Measurements from ENCODE around the gene REXO4.

Gene REXO4

GRCh38 chr9:133448487-133448972 is 30.7 kb upstream of the REXO4 start:
- no peak overlapping the region for H3K9ac ChIP-seq (ENCODE audit: low read length)
- H3K27me3 ChIP-seq (replicated peaks; ENCODE audit: control insufficient read depth, insufficient read depth, low read length): no peaks in the 10 kb centered on the region
- no peaks in the 10 kb centered on the region for H3K4me1 ChIP-seq (ENCODE audit: control insufficient read depth, insufficient read depth, low read length)
- no peaks in the 10 kb centered on the region for H3K36me3 ChIP-seq (ENCODE audit: control insufficient read depth, insufficient read depth, low read length, severe bottlenecking)
- no peaks in the 10 kb centered on the region for H3K9me3 ChIP-seq (ENCODE audit: control insufficient read depth, low read length)
- no peak for DNase-seq (ENCODE audit: low read depth)
- no peak overlapping the region for H3K4me3 ChIP-seq (ENCODE audit: low read length)

- DNase-seq (ENCODE audit: low read depth): no peak
- Histone ChIP-seq H3K36me3 (ENCODE audit: control insufficient read depth, insufficient read depth, low read length, severe bottlenecking) (no peaks in the 10 kb centered on the region), H3K9me3 (ENCODE audit: control insufficient read depth, low read length) (no peaks in the 10 kb centered on the region), H3K9ac (ENCODE audit: low read length) (no peak overlapping the region), H3K27me3 (replicated peaks; ENCODE audit: control insufficient read depth, insufficient read depth, low read length) (no peaks in the 10 kb centered on the region), H3K4me3 (ENCODE audit: low read length) (no peak overlapping the region), H3K4me1 (ENCODE audit: control insufficient read depth, insufficient read depth, low read length) (no peaks in the 10 kb centered on the region)
Measured at GRCh38 chr9:133445293-133445969, 27.6 kb upstream of the REXO4 start.

DNA sequence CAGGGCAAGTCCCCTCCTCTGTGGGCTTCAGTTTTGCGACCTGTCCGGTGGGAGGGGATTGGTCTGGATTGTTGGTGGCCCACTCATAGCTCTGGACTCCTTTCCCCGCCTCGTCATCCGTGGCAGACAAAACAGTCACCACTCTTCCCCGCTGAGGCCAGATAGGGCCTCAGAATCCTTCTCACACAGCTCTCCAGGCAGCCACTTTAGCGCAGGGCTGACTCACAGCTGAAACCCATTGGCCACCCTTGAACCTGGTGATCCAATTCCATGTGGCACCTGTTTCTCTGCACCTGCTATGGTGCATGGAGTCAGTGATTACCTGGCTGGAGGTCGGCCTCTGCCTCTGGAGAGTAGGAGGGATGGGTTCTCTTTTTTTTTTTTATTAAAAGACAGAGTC is 26.2 kb upstream of the REXO4 start:
- H3K4me1 ChIP-seq (ENCODE audit: control insufficient read depth, insufficient read depth, low read length): no peaks in the 10 kb centered on the region
- no peaks in the 10 kb centered on the region for H3K36me3 ChIP-seq (ENCODE audit: control insufficient read depth, insufficient read depth, low read length, severe bottlenecking)
- H3K27me3 ChIP-seq (replicated peaks; ENCODE audit: control insufficient read depth, insufficient read depth, low read length): no peaks in the 10 kb centered on the region
- no peak overlapping the region for H3K9ac ChIP-seq (ENCODE audit: low read length)
- no peaks in the 10 kb centered on the region for H3K9me3 ChIP-seq (ENCODE audit: control insufficient read depth, low read length)
- no peak overlapping the region for H3K4me3 ChIP-seq (ENCODE audit: low read length)
- no peak for DNase-seq (ENCODE audit: low read depth)

DNA sequence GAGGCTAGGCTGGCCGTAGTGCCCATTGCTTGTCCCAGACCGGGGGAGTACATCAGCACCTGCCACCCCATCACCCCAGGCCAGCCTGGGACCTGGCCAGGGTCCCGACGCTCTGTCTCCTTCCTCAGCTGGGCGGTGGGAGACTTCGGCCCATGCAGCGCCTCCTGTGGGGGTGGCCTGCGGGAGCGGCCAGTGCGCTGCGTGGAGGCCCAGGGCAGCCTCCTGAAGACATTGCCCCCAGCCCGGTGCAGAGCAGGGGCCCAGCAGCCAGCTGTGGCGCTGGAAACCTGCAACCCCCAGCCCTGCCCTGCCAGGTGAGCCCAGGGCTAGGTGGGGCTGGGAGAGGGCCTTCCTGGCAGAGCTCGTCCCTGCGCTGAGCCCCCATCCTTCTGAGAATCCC is 25.4 kb upstream of the REXO4 start:
- no peaks in the 10 kb centered on the region for H3K4me1 ChIP-seq (ENCODE audit: control insufficient read depth, insufficient read depth, low read length)
- no peaks in the 10 kb centered on the region for H3K27me3 ChIP-seq (replicated peaks; ENCODE audit: control insufficient read depth, insufficient read depth, low read length)
- no peaks in the 10 kb centered on the region for H3K36me3 ChIP-seq (ENCODE audit: control insufficient read depth, insufficient read depth, low read length, severe bottlenecking)
- no peaks in the 10 kb centered on the region for H3K9me3 ChIP-seq (ENCODE audit: control insufficient read depth, low read length)
- no peak overlapping the region for H3K4me3 ChIP-seq (ENCODE audit: low read length)
- H3K9ac ChIP-seq (ENCODE audit: low read length): no peak overlapping the region
- DNase-seq (ENCODE audit: low read depth): no peak

DNA sequence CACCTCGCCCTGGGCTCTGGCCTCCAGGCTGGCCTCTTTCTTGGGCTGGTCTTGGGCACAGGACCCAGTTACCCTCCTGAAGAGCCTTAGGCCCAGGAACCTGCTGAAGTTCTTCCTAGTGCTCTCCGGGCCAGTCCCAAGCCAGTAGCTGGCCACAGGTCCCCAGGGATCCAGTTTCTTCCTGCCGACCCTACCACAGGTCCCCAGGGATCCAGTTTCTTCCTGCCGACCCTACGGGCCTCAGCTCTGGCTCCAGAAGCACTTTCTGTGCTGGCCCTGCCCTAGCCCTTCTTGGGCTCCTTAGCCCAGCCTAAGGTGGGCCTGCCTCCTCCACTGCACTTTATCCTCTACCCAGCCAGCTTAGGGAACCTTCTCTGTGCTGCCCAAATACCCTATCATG is 23.8 kb upstream of the REXO4 start:
- no peak overlapping the region for H3K4me3 ChIP-seq (ENCODE audit: low read length)
- no peaks in the 10 kb centered on the region for H3K36me3 ChIP-seq (ENCODE audit: control insufficient read depth, insufficient read depth, low read length, severe bottlenecking)
- H3K9me3 ChIP-seq (ENCODE audit: control insufficient read depth, low read length): no peaks in the 10 kb centered on the region
- H3K4me1 ChIP-seq (ENCODE audit: control insufficient read depth, insufficient read depth, low read length): no peaks in the 10 kb centered on the region
- DNase-seq (ENCODE audit: low read depth): no peak
- no peaks in the 10 kb centered on the region for H3K27me3 ChIP-seq (replicated peaks; ENCODE audit: control insufficient read depth, insufficient read depth, low read length)
- H3K9ac ChIP-seq (ENCODE audit: low read length): no peak overlapping the region

DNA sequence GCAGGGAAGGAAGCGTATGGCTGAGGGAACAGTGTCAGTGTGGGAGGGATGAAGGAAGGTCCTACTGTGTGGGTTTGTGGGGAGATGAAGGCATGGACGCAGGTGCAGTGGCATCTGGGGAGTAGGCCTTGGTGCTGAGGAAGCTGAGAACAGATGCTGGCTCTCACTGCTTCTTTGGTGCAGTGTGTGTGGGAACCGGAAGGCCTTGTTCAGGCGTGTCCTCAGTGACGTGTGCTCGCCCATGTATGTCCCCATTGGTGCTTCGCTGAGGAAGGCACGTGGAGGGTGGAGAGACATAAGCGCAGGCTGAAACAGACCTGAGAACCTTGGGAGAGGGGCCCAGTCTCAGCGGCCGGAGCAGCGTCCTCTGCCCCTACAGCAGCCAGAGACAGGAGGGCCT is 23.1 kb upstream of the REXO4 start:
- Histone ChIP-seq H3K4me3 (ENCODE audit: low read length) (no peak overlapping the region), H3K9ac (ENCODE audit: low read length) (no peak overlapping the region), H3K9me3 (ENCODE audit: control insufficient read depth, low read length) (no peaks in the 10 kb centered on the region), H3K4me1 (ENCODE audit: control insufficient read depth, insufficient read depth, low read length) (no peaks in the 10 kb centered on the region), H3K27me3 (replicated peaks; ENCODE audit: control insufficient read depth, insufficient read depth, low read length) (no peaks in the 10 kb centered on the region), H3K36me3 (ENCODE audit: control insufficient read depth, insufficient read depth, low read length, severe bottlenecking) (no peaks in the 10 kb centered on the region)
- DNase-seq (ENCODE audit: low read depth): no peak

DNA sequence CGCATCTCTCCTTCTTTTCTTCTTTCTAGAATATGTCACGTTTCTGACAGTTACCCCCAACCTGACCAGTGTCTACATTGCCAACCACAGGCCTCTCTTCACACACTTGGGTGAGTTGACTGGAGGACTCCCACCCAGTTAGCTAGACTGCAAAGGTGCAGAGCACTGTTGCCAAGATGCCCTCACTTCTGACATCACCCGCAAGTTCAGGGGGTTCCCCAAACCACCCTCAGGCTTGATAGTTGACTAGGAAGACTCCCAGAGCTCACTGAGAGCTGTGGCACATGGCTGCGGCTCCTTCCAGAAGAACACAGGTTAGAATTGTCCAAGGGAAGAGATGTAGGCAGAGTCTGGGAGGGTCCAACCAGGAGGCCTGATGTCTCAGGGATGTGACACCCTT is 21.5 kb upstream of the REXO4 start:
- no peak for DNase-seq (ENCODE audit: low read depth)
- no peaks in the 10 kb centered on the region for H3K9me3 ChIP-seq (ENCODE audit: control insufficient read depth, low read length)
- H3K9ac ChIP-seq (ENCODE audit: low read length): no peak overlapping the region
- H3K4me3 ChIP-seq (ENCODE audit: low read length): no peak overlapping the region
- no peaks in the 10 kb centered on the region for H3K27me3 ChIP-seq (replicated peaks; ENCODE audit: control insufficient read depth, insufficient read depth, low read length)
- peaks cover 4% of the 10 kb centered on the region for H3K4me1 ChIP-seq (ENCODE audit: control insufficient read depth, insufficient read depth, low read length)
- H3K36me3 ChIP-seq (ENCODE audit: control insufficient read depth, insufficient read depth, low read length, severe bottlenecking): no peaks in the 10 kb centered on the region

GRCh38 chr9:133437753-133438531 is 20.1 kb upstream of the REXO4 start:
- Histone ChIP-seq H3K27me3 (replicated peaks; ENCODE audit: control insufficient read depth, insufficient read depth, low read length) (no peaks in the 10 kb centered on the region), H3K36me3 (ENCODE audit: control insufficient read depth, insufficient read depth, low read length, severe bottlenecking) (no peaks in the 10 kb centered on the region), H3K4me1 (ENCODE audit: control insufficient read depth, insufficient read depth, low read length) (peaks cover 4% of the 10 kb centered on the region), H3K4me3 (ENCODE audit: low read length) (no peak overlapping the region), H3K9ac (ENCODE audit: low read length) (no peak overlapping the region), H3K9me3 (ENCODE audit: control insufficient read depth, low read length) (no peaks in the 10 kb centered on the region)
- no peak for DNase-seq (ENCODE audit: low read depth)

DNA sequence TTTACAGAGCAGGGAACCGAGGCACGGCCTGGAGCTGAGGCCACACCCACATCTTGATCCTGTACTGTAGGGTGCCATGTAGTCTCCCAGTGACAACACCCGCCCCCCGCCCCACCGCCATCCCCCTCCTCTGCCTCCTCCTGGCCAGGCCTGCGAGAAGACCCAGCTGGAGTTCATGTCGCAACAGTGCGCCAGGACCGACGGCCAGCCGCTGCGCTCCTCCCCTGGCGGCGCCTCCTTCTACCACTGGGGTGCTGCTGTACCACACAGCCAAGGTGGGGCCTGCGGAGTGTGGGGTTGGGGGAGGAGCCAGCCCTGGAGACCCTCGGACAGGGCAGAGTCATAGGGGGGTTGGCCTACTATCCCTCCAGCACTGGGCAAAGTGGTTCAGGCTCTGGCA is 18.9 kb upstream of the REXO4 start:
- H3K4me1 ChIP-seq (ENCODE audit: control insufficient read depth, insufficient read depth, low read length): peaks cover 4% of the 10 kb centered on the region
- no peak for DNase-seq (ENCODE audit: low read depth)
- H3K27me3 ChIP-seq (replicated peaks; ENCODE audit: control insufficient read depth, insufficient read depth, low read length): no peaks in the 10 kb centered on the region
- no peaks in the 10 kb centered on the region for H3K9me3 ChIP-seq (ENCODE audit: control insufficient read depth, low read length)
- no peak overlapping the region for H3K4me3 ChIP-seq (ENCODE audit: low read length)
- no peaks in the 10 kb centered on the region for H3K36me3 ChIP-seq (ENCODE audit: control insufficient read depth, insufficient read depth, low read length, severe bottlenecking)
- H3K9ac ChIP-seq (ENCODE audit: low read length): no peak overlapping the region

DNA sequence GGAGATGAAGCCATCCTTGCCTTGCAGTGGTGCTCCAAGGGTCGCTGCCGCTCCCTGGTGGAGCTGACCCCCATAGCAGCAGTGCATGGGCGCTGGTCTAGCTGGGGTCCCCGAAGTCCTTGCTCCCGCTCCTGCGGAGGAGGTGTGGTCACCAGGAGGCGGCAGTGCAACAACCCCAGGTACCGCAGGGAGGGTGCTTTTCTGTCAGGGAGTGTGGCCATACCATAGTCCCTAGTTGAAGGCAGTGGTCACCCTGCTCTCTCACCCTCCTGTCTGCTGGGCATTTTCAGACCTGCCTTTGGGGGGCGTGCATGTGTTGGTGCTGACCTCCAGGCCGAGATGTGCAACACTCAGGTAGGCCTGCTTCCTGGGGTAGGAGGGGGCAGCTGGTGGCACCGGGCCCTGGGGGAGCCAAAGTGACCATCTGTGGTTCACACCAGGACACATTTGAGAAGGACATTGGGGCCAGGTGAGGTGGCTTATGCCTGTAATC is 15.6 kb upstream of the REXO4 start:
- Histone ChIP-seq H3K4me3 (ENCODE audit: low read length) (no peak overlapping the region), H3K27me3 (replicated peaks; ENCODE audit: control insufficient read depth, insufficient read depth, low read length) (no peaks in the 10 kb centered on the region), H3K4me1 (ENCODE audit: control insufficient read depth, insufficient read depth, low read length) (peaks cover 4% of the 10 kb centered on the region), H3K9me3 (ENCODE audit: control insufficient read depth, low read length) (no peaks in the 10 kb centered on the region), H3K36me3 (ENCODE audit: control insufficient read depth, insufficient read depth, low read length, severe bottlenecking) (no peaks in the 10 kb centered on the region), H3K9ac (ENCODE audit: low read length) (no peak overlapping the region)
- DNase-seq (ENCODE audit: low read depth): no peak

GRCh38 chr9:133430244-133430643 is 12.4 kb upstream of the REXO4 start:
- Histone ChIP-seq H3K9ac (ENCODE audit: low read length) (no peak overlapping the region), H3K27me3 (replicated peaks; ENCODE audit: control insufficient read depth, insufficient read depth, low read length) (peaks cover 12% of the 10 kb centered on the region), H3K36me3 (ENCODE audit: control insufficient read depth, insufficient read depth, low read length, severe bottlenecking) (no peaks in the 10 kb centered on the region), H3K4me3 (ENCODE audit: low read length) (no peak overlapping the region), H3K4me1 (ENCODE audit: control insufficient read depth, insufficient read depth, low read length) (peaks cover 4% of the 10 kb centered on the region), H3K9me3 (ENCODE audit: control insufficient read depth, low read length) (no peaks in the 10 kb centered on the region)
- no peak for DNase-seq (ENCODE audit: low read depth)

Data from adipocyte (in vitro differentiated cells).